Smooth muscle cell (in vitro differentiated cells): Measurements from ENCODE around the gene DSCAM. TPM values are rescaled to one million over a fixed set of nuclear protein-coding genes. Genes with fewer than 3 reads are reported as not detected.

Experiments used
- DNase-seq: peaks from one replicate; lab custom pipeline; 2025; ENCODE audit not compliant: unreplicated experiment; lab: John Stamatoyannopoulos, UW
- H2AFZ ChIP-seq: fragments of 200-600 bp; sonication (generic); 2 replicates; pipeline ENCODE4 v1.6.0; 2016; ENCODE audit warnings: antibody characterized with exemption, low read depth, mild to moderate bottlenecking
- H3F3A ChIP-seq: fragments of 200-600 bp; sonication (generic); 2 replicates; pipeline ENCODE4 v1.6.0; 2017; ENCODE audit warnings: antibody characterized with exemption, low read depth
- H3K27ac ChIP-seq: fragments of 200-600 bp; sonication (generic); 2 replicates; pipeline ENCODE4 v1.5.1; 2016; ENCODE audit warnings: low read depth, mild to moderate bottlenecking
- H3K27me3 ChIP-seq: fragments of 200-600 bp; sonication (generic); 2 replicates; pipeline ENCODE4 v1.6.1; 2016; ENCODE audit warnings: low read depth, mild to moderate bottlenecking
- H3K36me3 ChIP-seq: fragments of 200-600 bp; sonication (generic); 2 replicates; pipeline ENCODE4 v1.5.1; 2016; ENCODE audit warnings: low read depth
- H3K4me1 ChIP-seq: fragments of 200-600 bp; sonication (generic); 2 replicates; pipeline ENCODE4 v1.5.1; 2016; ENCODE audit warnings: low read depth
- H3K4me2 ChIP-seq: fragments of 200-600 bp; sonication (generic); 2 replicates; pipeline ENCODE4 v1.6.0; 2016; ENCODE audit warnings: mild to moderate bottlenecking
- H3K4me3 ChIP-seq: fragments of 200-600 bp; sonication (generic); 2 replicates; pipeline ENCODE4 v1.5.1; 2016; ENCODE audit warnings: mild to moderate bottlenecking
- H3K79me2 ChIP-seq: fragments of 200-600 bp; sonication (generic); 2 replicates; pipeline ENCODE4 v1.6.0; 2016; ENCODE audit warnings: low read depth, mild to moderate bottlenecking
- H3K9ac ChIP-seq: fragments of 200-600 bp; sonication (generic); 2 replicates; pipeline ENCODE4 v1.6.0; 2016; ENCODE audit warnings: low read depth
- H3K9me3 ChIP-seq: fragments of 200-600 bp; sonication (generic); replicated peaks from 2 replicates; pipeline ENCODE4 v1.5.1; 2016; ENCODE audit warnings: low read depth
- H4K20me1 ChIP-seq: fragments of 200-600 bp; sonication (generic); 2 replicates; pipeline ENCODE4 v1.6.0; 2016; ENCODE audit warnings: low read depth
- whole genome bisulfite sequencing: methylation state at CpG from one replicate; pipeline ENCODE4 v1.1.7; 2016; ENCODE audit warnings: low lambda C conversion rate; 5-methylcytosine and 5-hydroxymethylcytosine counted together
- polyA plus RNA-seq: library from polyadenylated mRNA; unstranded; fragments of >200 nt; fragmentation: Nextera tagmentation; extraction: Ambion mirVana; gene quantifications from 2 replicates; pipeline ENCODE4 v1.2.1, GENCODE V29; 2016
- total RNA-seq: library from RNA; depleted of rRNA; stranded (reverse); fragments of >200 nt; gene quantifications from 2 replicates; pipeline ENCODE4 v1.2.3, GENCODE V29; 2014
- TF ChIP-seq, protein P1 (sequence below): fragments of 200-600 bp; sonication (generic); IDR thresholded peaks from 2 replicates; pipeline ENCODE4 v1.5.1; 2017; ENCODE audit warnings: borderline replicate concordance, mild to moderate bottlenecking, antibody characterized with exemption; ENCODE audit not compliant: insufficient read depth, poor library complexity, severe bottlenecking

DSCAM gene
- total and polyA plus RNA-seq, 2 experiments from 2014 or later, result not detected

DNA sequence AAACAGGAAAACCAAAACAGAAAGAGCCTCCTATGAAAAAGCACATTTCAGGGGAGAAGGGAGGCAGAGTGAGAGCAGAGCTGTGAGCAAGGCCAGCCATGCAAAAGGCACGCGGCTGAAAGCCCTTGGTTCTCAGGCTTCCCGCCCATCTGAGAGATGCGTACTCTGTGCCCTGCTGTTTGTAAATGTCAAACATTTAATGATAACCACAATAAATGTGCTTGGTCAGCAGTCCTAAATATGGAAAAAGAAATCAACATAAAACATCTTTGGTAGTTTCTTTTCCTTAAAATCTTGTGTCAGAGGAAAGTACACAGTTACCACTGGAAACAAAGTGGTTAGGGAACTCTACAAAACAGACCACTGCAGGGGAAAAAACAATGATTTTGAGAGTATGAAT, 283.1 kb downstream of the DSCAM start:
- Histone ChIP-seq H3K9me3 (no peaks in the 10 kb centered on the region), H3K36me3 (no peaks in the 10 kb centered on the region), H3K4me3 (no peak overlapping the region), H3K27ac (no peak overlapping the region), H2AFZ (no peak overlapping the region), H3K9ac (no peak overlapping the region), H3K79me2 (no peaks in the 10 kb centered on the region), H3K4me1 (no peaks in the 10 kb centered on the region), H3K4me2 (no peak overlapping the region), H3F3A (no peaks in the 10 kb centered on the region), H3K27me3 (no peaks in the 10 kb centered on the region), H4K20me1 (no peaks in the 10 kb centered on the region)
- 69% methylated on average over 4 of the region's 4 CpGs for WGBS
- no peak for DNase-seq
- TF ChIP-seq, protein P1, sequence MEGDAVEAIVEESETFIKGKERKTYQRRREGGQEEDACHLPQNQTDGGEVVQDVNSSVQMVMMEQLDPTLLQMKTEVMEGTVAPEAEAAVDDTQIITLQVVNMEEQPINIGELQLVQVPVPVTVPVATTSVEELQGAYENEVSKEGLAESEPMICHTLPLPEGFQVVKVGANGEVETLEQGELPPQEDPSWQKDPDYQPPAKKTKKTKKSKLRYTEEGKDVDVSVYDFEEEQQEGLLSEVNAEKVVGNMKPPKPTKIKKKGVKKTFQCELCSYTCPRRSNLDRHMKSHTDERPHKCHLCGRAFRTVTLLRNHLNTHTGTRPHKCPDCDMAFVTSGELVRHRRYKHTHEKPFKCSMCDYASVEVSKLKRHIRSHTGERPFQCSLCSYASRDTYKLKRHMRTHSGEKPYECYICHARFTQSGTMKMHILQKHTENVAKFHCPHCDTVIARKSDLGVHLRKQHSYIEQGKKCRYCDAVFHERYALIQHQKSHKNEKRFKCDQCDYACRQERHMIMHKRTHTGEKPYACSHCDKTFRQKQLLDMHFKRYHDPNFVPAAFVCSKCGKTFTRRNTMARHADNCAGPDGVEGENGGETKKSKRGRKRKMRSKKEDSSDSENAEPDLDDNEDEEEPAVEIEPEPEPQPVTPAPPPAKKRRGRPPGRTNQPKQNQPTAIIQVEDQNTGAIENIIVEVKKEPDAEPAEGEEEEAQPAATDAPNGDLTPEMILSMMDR, result no peak

DNA sequence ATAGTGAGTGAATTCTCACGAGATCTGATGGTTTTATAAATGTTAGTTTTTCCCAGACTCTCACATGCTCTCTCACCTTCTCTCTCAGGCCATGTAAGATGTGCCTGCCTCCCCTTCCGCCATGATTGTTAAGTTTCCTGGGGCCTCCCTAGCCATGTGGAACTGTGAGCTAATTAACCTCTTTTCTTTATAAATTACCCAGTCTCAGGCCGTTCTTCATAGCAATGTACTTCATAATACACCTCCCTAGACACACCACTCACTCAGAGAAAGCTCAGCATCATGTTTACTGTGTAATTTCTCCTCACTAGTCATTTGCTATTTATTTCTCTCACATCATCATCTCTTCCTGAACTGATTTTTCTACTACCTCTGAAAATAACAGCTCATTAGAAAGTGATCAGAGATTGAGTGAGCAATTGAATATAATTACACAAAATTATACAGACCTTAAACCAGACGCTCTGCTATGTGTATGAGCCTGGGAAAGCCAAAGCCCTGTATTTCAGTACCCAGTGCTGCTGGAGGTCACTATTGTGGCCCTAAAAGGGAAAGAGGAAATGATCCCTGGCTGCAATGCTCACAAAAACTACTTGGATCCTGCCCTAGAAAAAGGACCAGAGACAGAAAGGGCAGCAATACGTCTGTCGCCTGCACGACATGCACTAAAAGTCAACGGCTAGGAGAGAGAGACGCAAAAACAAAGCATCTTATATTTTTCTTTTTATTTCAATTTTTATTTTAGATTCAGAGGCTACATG, 284.5 kb downstream of the DSCAM start:
- H3K4me3 ChIP-seq, result no peak overlapping the region
- H3K4me1 ChIP-seq, result no peaks in the 10 kb centered on the region
- no peak overlapping the region for H3K27ac ChIP-seq
- H2AFZ ChIP-seq, result no peak overlapping the region
- H3K27me3 ChIP-seq, result no peaks in the 10 kb centered on the region
- H3K9ac ChIP-seq, result no peak overlapping the region
- TF ChIP-seq, protein P1, result no peak
- no peak for DNase-seq
- no peaks in the 10 kb centered on the region for H3K79me2 ChIP-seq
- H3K9me3 ChIP-seq, result no peaks in the 10 kb centered on the region
- H3K4me2 ChIP-seq, result no peak overlapping the region
- H4K20me1 ChIP-seq, result no peaks in the 10 kb centered on the region
- no peaks in the 10 kb centered on the region for H3K36me3 ChIP-seq
- 85% methylated on average over 9 of the region's 9 CpGs for WGBS
- no peaks in the 10 kb centered on the region for H3F3A ChIP-seq

DNA sequence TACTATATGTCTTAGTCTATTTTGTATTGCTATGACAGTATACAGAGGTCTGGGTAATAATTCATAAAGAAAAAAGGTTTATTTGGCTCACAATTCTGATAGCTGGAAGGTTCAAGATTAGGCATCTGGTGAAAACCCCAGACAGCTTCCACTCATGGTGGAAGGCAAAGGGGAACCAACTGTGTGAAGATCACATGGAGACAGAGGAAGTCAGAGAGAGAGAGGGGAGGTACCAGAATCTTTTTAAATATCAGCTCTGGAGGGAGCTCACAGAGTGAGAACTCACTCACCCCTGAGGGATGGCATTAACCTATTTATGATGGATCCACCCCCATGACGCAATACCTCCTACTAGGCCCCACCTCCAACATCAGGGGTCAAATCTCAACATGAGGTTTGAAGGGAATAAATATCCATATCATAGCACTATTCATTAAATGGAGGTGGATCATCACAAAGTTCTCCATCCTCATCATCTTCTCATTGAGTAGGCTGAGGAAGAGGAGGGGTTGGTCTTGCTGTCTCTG, 290.5 kb downstream of the DSCAM start:
- H3K4me2 ChIP-seq, result no peak overlapping the region
- no peaks in the 10 kb centered on the region for H4K20me1 ChIP-seq
- H2AFZ ChIP-seq, result no peak overlapping the region
- H3K4me1 ChIP-seq, result no peaks in the 10 kb centered on the region
- H3F3A ChIP-seq, result no peaks in the 10 kb centered on the region
- H3K27me3 ChIP-seq, result no peaks in the 10 kb centered on the region
- no peaks in the 10 kb centered on the region for H3K9me3 ChIP-seq
- no peak overlapping the region for H3K27ac ChIP-seq
- no peaks in the 10 kb centered on the region for H3K79me2 ChIP-seq
- no peak for DNase-seq
- no peak overlapping the region for H3K4me3 ChIP-seq
- TF ChIP-seq, protein P1, result no peak
- H3K9ac ChIP-seq, result no peak overlapping the region
- no peaks in the 10 kb centered on the region for H3K36me3 ChIP-seq
- 78% methylated on average over 1 of the region's 1 CpG for WGBS
